Measurements from ENCODE around the gene CAT.

DNA sequence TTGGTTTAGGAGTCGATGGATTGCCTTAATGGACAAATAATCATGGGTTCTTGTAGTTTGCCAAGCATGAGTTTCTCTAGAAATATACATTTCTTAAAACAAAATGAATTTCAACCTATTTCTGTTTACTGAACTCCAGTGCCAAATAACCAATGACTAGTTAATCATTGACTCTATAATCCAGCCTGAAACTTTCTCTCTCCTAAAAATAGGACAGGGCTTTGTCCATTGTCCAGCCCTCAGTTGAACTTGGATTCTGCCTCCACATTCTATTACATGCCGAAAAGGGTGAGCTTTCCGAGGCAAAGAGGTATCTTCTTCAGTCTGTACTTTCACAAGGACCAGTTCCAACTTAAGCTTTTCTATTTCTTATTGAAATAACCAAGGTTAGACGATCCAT lies 23.2 kb upstream of the CAT start:
- TF ChIP-seq POLR2AphosphoS5 (IDR thresholded peaks at IDR 0.05; ENCODE audit: borderline replicate concordance, low read depth, low read length) (no peak), EZH2 (IDR thresholded peaks at IDR 0.05) (no peak), FOXP2 (optimal IDR thresholded peaks at IDR 0.05; ENCODE audit: control extremely low read depth, extremely low read length, insufficient read depth) (no peak)
